ENCODE data around the gene TCF4. TPM values are rescaled to one million over a fixed set of nuclear protein-coding genes. Genes with fewer than 3 reads are reported as not detected.
A peak's percentile ranks its signal among the peaks of the same experiment; 100 is the strongest.

TCF4 gene
- total RNA-seq, 1 donor from 2014 or later: 48.1 TPM

DNA sequence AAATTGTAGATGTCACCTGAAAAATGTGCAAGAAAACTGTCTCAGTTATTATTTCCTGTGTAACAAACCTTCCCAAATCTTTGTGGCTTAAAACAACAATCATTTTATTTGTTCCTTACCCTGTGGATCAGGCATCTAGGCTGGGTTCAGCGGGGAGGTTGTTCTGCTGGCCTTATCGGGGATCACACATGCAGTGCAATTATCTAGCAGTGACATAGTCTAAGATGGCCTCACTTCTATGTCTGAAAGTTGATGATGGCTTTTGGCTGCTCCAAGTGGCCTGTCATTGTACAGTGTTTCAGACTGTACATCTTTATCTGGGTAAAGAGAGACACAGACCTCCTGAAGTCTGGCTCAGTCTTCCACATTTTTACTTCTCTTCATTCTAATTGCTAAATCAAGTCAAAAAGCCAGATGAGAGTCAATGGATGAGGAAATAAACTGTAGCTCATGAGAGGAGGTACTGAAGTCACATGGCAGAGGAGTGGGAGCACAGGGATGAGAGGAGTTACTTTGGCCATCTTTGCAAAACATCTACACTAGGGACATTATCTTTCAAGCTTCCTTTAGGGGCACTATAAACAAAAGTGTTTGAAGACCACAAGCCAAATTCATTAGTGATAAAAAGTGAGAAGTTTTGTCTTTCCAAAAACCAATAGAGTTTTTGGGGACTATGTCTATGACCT lies 385.6 kb downstream of the TCF4 start:
- no peak for DNase-seq (ENCODE audit: low read depth)

DNA sequence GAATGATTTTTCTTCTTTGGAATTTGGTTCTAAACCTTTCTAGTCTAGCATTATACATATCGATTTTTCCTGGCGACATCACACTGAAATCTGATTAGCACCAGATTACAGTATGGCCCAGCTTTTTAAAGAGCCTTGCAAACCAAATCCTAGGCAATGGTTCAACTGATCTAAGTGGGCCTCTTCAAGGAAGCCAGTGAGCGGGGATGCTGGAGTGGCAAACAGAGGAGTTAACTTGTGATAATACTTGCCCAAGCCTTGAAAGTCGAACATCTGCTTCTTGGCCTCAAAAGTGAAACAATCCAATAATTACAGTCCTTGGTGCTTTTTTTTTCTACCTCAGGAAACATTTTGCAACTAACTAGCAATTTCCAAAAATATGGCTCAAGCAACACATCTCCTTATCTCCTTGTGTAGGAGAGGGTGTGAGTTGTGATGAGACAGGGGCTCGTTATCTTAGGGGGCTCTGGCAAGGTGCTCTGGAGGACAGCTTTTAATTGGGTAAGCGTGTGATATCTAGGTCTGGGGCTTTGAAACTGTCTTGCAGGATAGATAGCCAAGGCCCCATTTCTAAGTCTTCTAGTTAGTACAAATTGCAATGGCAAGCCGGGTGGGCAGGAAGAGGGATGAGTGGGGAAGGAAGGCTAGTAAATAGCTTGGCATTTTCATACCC lies 388.6 kb downstream of the TCF4 start:
- no peak for DNase-seq (ENCODE audit: low read depth)

DNA sequence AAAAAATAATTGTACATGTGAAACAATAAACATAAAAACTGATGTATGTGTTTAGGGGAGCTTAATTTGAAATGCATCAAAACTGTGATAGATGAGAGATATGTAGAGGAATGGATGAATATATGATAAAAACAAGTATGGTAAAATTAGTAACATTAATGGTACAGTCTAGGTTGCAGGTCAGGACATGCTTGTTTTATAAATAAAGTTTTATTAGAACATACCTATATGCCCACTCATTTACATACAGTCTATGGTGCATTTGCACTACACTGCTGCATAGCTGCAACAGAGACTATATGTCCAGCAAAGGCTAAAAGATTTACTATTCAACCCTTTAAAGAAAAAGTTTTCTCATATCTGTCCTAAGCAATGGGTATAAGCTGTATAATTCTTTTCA lies 392.1 kb downstream of the TCF4 start:
- DNase-seq (ENCODE audit: low read depth): no peak

DNA sequence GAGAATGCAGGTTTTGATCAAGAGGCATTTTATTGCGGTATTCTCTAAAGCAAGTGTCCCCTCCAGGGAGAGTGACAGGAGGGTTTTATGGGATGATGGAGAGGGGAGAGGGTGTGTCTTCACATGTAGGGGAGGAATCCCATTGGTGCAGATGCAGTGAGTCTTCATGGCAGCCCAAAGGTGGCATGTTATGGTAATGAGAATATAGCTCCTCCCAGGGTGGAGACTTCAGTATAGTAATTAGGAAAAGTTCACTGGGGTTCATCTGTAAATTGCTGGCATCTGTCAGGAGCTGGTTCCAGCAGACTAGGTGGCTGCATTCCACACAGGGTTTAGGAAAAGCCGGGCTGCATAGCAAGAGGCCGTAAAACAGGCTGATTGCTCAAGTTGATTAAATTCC lies 398.0 kb downstream of the TCF4 start:
- DNase-seq (ENCODE audit: low read depth): no peak

DNA sequence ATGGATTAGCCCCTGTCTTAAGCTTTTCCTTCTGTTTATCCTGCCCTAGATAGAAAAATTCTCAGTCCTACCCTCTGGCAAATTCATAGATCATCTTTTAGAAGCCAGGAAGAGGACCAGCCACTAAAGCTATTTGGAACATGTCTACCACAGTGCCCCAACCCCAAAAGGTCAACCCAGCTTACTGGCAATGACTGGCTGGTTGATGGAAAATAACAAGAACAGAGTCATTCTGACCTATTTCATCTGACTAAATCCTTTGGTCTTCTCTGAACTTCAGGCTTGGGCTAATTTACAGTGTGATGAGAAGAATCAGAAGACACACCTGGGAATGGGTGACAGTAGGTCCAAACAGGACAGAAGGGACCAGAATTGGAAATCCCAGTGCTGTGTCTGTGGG lies 401.4 kb downstream of the TCF4 start:
- DNase-seq (ENCODE audit: low read depth): peak; percentile 22

DNA sequence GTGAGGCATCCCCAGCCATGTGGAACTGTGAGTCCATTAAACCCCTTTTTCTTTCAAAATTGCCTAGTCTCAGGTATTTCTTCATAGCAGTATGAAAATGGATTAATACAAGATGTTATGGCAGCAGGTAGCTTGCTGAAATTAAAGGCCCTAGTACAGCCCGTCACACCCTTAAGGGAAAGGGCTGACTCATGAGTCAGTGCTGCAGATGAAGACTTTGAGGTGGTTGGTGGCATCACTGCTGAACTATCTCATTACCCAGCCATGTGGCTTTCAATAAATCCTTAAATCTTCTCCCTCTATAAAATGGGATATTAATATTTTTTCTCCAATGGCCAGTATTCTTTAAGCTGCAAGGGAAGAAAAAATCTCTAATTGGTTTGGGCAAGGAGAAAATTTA lies 402.6 kb downstream of the TCF4 start:
- DNase-seq (ENCODE audit: low read depth): peak; percentile 55

DNA sequence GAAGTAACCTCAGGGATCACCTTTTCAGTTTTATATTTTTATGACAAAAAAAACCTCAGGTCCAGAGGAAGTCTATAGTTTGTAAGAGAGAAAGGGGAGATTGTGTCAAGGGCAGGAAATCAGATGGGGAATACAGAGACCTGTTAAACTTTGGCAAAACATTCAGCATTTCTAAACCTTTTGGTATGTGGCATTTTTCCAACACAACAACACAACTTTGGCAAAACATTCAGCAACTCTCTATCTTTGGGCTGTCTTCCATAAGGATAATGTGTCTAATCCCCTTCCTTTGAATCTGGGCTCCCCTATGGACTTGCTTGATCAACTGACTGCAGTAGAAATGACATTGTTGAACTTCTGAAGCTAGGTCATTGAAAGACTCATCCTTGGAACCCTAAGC lies 408.2 kb downstream of the TCF4 start:
- no peak for DNase-seq (ENCODE audit: low read depth)

DNA sequence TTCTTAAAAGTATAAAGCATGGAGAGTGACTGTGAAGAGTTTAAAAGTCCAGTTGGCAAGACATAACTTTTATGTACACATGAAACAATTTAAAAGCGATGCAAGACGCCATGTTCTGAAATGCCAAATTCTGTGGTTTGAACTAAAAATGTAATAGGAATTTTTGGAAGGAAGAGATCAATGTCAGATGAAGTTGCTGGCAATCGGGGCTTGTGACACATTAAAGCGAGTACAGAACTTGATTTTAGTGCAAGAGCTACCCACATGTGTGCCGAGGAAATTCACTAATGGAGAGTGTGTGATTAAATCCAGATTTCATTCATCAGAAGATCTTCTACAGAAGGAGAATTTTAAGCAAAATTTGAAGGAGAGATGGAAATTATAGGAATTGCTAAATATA lies 408.6 kb downstream of the TCF4 start:
- DNase-seq (ENCODE audit: low read depth): no peak

DNA sequence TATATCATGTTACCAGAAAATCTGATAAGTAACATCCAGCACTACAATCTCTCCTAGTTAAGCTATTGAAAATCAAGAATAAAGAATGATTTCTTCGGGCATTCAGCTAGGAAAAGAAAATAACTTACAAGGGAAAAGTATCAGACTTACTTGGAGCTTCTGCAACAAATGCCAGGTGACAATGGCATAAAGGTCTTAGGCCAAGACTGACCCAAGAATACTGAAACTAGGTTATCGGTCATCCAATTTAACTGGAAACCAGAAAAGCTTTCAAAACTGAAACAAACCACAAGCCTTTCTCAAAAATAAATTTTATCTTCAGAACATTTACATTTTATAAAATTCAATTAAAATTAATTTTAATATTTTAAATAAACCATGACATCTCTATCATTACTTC lies 414.7 kb downstream of the TCF4 start:
- DNase-seq (ENCODE audit: low read depth): no peak

Small RNAs within 50 kb of the gene (microRNA-seq; reads per million reads assigned to microRNA genes)
- not detected for gene MIR4529
